ENCODE results near the gene USH1G. TPM values are rescaled to one million over a fixed set of nuclear protein-coding genes. Genes with fewer than 3 reads are reported as not detected.
A peak's percentile ranks its signal among the peaks of the same experiment; 100 is the strongest.

Gene USH1G
- total and polyA plus RNA-seq, 2 of the 13 experiments (the other 11 are each of a cell fraction or from before 2014, with no cell fraction given): 0.04 TPM; not detected in 1

DNA sequence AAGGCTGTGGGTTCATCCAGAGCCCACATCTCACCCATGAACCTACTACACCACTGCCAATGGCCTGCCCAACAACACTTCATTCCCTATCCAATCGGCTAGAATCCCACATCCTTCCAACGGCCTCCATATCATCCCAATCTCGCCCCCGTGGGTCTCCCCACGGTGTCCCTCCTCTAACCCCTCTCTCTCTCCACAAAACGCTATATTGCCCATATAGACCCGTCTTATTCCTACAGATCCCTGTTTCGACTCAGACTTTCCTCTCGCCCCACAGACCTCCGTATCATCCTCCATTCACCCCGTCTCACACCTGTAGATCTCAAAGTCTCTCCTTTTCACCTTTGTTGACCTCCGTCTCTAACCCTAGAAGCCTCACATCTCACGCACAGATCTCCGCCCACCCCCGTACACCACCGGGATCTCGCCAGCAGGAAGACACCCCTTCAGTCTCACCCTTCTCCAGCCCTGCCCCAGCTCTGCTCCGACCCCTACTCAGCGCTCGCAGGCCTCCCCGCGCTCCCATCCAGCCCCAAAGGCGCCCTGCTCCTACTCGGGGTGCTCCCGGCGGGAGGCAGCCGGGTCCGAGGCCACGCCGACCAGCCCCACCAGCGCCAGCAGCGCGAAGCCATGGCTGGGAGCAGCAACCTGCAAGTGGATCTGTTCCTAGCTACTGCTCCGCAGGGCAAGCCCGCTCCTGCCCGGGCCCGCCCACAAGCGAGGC lies 50.6 kb downstream of the USH1G start, which contains the start of gene FDXR (continued):
- TF ChIP-seq FOXP4 (CRISPR knock-in tag; IDR thresholded peaks at IDR 0.05) (peak; percentile 42; the same call in 1 of the 2 replicates), THAP11 (CRISPR knock-in tag; IDR thresholded peaks at IDR 0.05) (no peak), ZNF256 (CRISPR knock-in tag; conservative IDR thresholded peaks at IDR 0.05) (peak; percentile 85; the same call in 1 of the 2 replicates), CBX5 (CRISPR knock-in tag; IDR thresholded peaks at IDR 0.05; ENCODE audit: borderline replicate concordance) (0 out of 2 replicates have a peak, but pooled peaks have one; percentile 25), ZNF629 (CRISPR knock-in tag; conservative IDR thresholded peaks at IDR 0.05) (peak; percentile 31; the same call in 1 of the 2 replicates), ATF7 (IDR thresholded peaks at IDR 0.05) (no peak), ATF7 (CRISPR knock-in tag; IDR thresholded peaks at IDR 0.05) (no peak), MIER3 (CRISPR knock-in tag; IDR thresholded peaks at IDR 0.05; ENCODE audit: borderline replicate concordance) (no peak), ARHGAP35 (CRISPR knock-in tag; IDR thresholded peaks at IDR 0.05; ENCODE audit: borderline replicate concordance) (peak; percentile 94), ZNF33A (CRISPR knock-in tag; IDR thresholded peaks at IDR 0.05; ENCODE audit: borderline replicate concordance) (peak; percentile 55; the same call in 1 of the 2 replicates), GFI1 (CRISPR knock-in tag; IDR thresholded peaks at IDR 0.05; ENCODE audit: borderline replicate concordance) (0 out of 2 replicates have a peak, but pooled peaks have one; percentile 52), KLF16 (CRISPR knock-in tag; IDR thresholded peaks at IDR 0.05) (peak in 1 of 2 experiments; percentile 83; a peak in 2 of 4 replicates), MTA3 (CRISPR knock-in tag; IDR thresholded peaks at IDR 0.05) (peak; percentile 37; the same call in 1 of the 2 replicates), AHR (CRISPR knock-in tag; IDR thresholded peaks at IDR 0.05) (0 out of 2 replicates have a peak, but pooled peaks have one; percentile 43), SP140L (CRISPR knock-in tag; IDR thresholded peaks at IDR 0.05; ENCODE audit: borderline replicate concordance) (no peak), ZNF205 (CRISPR knock-in tag; IDR thresholded peaks at IDR 0.05) (peak; percentile 85), PATZ1 (CRISPR knock-in tag; IDR thresholded peaks at IDR 0.05) (peak; percentile 40; the same call in 1 of the 2 replicates)
- TF ChIP-seq, protein P1, sequence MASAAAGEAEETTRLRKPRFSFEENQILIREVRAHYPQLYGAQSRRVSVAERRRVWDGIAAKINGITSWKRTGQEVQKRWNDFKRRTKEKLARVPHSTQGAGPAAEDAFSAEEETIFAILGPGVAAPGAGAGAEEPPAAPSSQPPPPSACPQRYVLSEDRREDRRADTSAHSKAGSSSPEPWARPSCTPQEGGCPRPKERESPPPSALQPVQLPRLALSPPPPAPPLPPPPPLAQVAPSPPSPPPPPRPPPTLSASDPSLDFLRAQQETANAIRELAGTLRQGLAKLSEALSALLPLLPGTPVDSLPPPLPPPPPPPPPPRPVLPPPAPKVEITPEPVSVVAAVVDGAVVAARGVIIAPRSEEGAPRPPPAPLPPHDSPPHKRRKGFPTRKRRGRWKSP (CRISPR knock-in tag; IDR thresholded peaks at IDR 0.05): peak; percentile 68; the same call in 1 of the 2 replicates
- TF ChIP-seq, protein P2, sequence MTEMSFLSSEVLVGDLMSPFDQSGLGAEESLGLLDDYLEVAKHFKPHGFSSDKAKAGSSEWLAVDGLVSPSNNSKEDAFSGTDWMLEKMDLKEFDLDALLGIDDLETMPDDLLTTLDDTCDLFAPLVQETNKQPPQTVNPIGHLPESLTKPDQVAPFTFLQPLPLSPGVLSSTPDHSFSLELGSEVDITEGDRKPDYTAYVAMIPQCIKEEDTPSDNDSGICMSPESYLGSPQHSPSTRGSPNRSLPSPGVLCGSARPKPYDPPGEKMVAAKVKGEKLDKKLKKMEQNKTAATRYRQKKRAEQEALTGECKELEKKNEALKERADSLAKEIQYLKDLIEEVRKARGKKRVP (CRISPR knock-in tag; IDR thresholded peaks at IDR 0.05): no peak; a peak in 1 of 4 replicates
- TF ChIP-seq, protein P3, sequence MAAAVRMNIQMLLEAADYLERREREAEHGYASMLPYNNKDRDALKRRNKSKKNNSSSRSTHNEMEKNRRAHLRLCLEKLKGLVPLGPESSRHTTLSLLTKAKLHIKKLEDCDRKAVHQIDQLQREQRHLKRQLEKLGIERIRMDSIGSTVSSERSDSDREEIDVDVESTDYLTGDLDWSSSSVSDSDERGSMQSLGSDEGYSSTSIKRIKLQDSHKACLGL (CRISPR knock-in tag; IDR thresholded peaks at IDR 0.05): peak; percentile 86

Measured in HepG2 (cell line).